Measurements from ENCODE around the gene BMP7. TPM values are rescaled to one million over a fixed set of nuclear protein-coding genes. Genes with fewer than 3 reads are reported as not detected.

BMP7 gene
- total RNA-seq, 1 donor from 2014 or later, result not detected

DNA sequence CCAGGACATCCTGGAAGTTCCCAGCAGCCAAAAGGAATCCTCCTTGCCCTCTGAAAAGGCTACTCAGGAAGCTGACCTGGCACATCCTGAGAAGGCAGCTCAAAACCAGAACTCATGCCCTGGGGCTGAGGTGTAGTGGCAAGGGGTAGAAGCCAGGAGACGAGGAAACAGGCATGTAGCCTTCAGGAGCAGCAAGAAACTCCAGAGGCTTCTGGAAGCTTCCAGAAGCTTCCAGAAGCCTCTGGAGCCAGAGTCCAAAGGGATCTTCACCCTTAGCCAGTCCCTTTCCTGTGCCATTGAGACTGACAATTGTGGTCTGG is 43.9 kb downstream of the BMP7 start:
- DNase-seq (ENCODE audit: low spot score), result no peak
- Mint-ChIP-seq H3K36me3 (ENCODE audit: low read depth) (no peaks in the 10 kb centered on the region), H3K9me3 (no peaks in the 10 kb centered on the region), H3K27me3 (ENCODE audit: low read depth) (no peaks in the 10 kb centered on the region), H3K27ac (no peak overlapping the region), H3K4me1 (ENCODE audit: low read depth) (no peaks in the 10 kb centered on the region), H3K4me3 (ENCODE audit: low read depth) (no peak overlapping the region)
- intact Hi-C loops (cut with micrococcal nuclease), result no loop called here

DNA sequence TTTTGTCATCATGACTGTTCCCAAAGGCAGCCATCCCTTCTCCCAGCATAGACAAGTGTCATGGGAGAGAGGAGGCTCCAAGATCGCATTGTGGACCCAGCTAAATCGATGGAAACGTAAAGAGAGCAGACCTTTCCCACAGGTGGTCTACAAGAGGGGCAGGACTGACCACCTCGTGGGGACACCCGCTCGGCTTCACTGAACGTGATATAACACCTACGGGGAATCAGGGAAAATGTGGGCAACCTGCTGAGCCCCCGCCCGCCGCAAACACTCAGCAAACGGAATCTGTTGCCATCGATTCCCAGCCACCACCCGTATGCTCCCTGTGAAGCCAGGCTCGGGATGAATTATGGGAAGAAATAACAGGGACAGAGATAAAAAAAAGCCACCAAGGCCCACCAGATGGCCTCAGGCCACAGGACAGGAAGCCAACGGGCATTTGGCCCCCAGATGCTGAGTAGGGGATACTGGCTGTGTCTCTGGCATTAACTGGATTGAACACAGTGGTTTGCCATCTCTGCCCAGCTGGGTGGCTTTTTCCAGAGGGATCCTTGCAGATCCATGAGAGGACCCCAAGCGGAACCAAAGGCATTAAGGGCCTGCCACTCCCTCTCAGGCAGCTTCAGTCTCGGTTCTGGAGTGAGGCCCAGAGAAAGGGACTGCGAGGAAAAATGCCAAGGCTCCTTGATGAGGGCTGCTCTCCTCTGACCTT is 44.4 kb downstream of the BMP7 start:
- no peak overlapping the region for H3K27ac Mint-ChIP-seq
- no peak overlapping the region for H3K4me3 Mint-ChIP-seq (ENCODE audit: low read depth)
- intact Hi-C loops (cut with micrococcal nuclease), result no loop called here
- H3K36me3 Mint-ChIP-seq (ENCODE audit: low read depth), result no peaks in the 10 kb centered on the region
- H3K27me3 Mint-ChIP-seq (ENCODE audit: low read depth), result no peaks in the 10 kb centered on the region
- no peak for DNase-seq (ENCODE audit: low spot score)
- no peaks in the 10 kb centered on the region for H3K4me1 Mint-ChIP-seq (ENCODE audit: low read depth)
- no peaks in the 10 kb centered on the region for H3K9me3 Mint-ChIP-seq

DNA sequence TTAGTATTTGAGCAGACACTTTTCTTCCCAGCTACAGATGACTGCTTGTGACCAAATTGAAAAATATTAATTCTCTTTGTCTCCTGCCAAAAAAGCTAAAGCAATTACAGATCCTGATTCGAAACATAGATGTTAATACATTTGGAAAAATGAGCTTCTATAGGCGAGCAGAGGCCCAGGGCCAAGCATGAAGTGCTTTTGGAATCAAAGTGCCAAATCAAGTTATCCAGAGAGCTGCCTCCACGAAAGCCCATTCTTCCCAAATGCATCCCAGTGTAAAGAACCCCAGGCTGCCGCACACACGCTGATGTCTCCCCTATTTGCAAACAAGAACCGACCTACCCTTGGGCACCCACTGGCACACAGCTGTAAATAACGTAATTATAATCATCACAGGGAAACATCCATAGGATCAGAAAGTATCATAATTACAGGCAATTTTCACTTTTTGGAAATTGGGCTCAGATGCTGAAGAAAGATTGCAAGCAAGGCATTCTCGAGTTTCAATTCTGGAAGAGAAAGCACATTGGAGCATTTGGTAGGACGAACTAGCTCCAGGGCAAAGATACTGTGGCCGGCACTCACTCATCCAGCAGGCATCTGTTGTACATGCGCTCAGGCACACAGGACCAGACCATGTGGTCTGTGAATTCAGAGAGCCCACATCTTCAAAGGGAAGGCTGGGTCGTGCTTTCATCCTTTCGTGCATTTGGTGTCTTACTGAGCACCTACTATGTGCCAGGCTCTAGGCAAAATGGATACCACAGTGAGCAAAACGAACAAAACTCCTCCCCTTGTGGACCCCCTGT is 45.9 kb downstream of the BMP7 start:
- Mint-ChIP-seq H3K27ac (no peak overlapping the region), H3K4me1 (ENCODE audit: low read depth) (no peaks in the 10 kb centered on the region), H3K9me3 (no peaks in the 10 kb centered on the region), H3K27me3 (ENCODE audit: low read depth) (no peaks in the 10 kb centered on the region), H3K36me3 (ENCODE audit: low read depth) (no peaks in the 10 kb centered on the region), H3K4me3 (ENCODE audit: low read depth) (no peak overlapping the region)
- DNase-seq (ENCODE audit: low spot score), result no peak
- intact Hi-C loops (cut with micrococcal nuclease), result no loop called here

DNA sequence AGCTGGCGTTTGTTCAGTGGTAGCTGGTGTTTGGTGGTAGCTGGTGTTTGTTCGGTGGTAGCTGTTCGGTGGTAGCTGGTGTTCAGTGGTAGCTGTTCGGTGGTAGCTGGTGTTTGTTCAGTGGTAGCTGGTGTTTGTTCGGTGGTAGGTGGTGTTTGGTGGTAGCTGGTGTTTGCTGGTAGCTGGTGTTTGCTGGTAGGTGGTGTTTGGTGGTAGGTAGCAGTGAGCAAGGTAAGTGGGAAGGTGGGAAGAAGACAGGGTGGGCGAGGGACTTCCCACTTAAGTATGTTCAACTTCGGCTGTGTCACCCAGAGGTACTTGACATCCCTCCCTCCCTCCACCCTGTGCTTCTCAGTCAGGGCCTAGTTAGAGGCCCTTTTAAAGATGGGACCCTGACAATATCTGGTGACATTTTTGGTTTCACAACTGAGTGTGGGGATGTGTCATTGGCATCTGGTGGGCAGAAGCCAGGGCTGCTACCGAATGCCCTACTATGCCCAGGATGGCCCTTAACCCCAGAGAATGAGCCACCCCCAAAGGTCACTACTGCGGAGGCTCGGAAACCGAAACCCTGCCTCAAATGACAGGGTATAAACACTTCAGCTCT is 47.3 kb downstream of the BMP7 start:
- H3K27me3 Mint-ChIP-seq (ENCODE audit: low read depth), result no peaks in the 10 kb centered on the region
- no peak for DNase-seq (ENCODE audit: low spot score)
- no peak overlapping the region for H3K27ac Mint-ChIP-seq
- no peaks in the 10 kb centered on the region for H3K4me1 Mint-ChIP-seq (ENCODE audit: low read depth)
- no peaks in the 10 kb centered on the region for H3K9me3 Mint-ChIP-seq
- intact Hi-C loops (cut with micrococcal nuclease), result no loop called here
- no peaks in the 10 kb centered on the region for H3K36me3 Mint-ChIP-seq (ENCODE audit: low read depth)
- no peak overlapping the region for H3K4me3 Mint-ChIP-seq (ENCODE audit: low read depth)

DNA sequence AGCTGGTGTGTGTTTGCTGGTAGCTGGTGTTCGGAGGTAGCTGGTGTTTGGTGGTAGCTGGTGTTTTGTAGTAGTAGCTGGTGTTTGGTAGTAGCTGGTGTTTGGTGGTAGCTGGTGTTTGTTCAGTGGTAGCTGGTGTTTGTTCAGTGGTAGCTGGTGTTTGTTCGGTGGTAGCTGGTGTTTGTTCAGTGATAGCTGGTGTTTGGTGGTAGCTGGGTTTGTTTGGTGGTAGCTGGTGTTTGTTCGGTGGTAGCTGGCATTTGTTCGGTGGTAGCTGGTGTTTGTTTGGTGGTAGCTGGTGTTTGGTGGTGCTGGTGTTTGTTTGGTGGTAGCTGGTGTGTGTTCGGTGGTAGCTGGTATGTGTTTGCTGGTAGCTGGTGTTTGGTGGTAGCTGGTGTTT is 48.0 kb downstream of the BMP7 start:
- DNase-seq (ENCODE audit: low spot score), result no peak
- intact Hi-C loops (cut with micrococcal nuclease), result no loop called here
- Mint-ChIP-seq H3K36me3 (ENCODE audit: low read depth) (no peaks in the 10 kb centered on the region), H3K4me1 (ENCODE audit: low read depth) (no peaks in the 10 kb centered on the region), H3K4me3 (ENCODE audit: low read depth) (no peak overlapping the region), H3K27me3 (ENCODE audit: low read depth) (no peaks in the 10 kb centered on the region), H3K27ac (no peak overlapping the region), H3K9me3 (no peaks in the 10 kb centered on the region)

DNA sequence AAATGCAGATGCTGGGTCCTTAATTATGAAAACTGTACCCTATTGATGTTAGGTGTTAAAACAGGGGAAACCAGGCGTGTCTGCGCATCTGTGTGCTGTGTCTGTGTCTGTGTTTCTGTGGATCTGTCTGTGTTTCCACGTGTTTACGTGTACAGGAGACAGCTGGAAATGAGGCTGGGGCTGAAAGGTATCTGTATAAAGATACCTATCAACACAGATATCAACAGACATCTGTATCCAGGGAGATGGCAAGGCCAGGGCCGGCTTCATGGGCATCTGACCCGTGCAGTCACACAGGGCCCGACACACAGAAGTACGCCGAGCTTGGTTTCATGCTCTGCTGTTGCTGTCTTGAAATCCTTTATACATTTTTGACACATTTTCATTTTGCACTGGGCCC is 48.6 kb downstream of the BMP7 start:
- H3K9me3 Mint-ChIP-seq, result no peaks in the 10 kb centered on the region
- no peak for DNase-seq (ENCODE audit: low spot score)
- no peak overlapping the region for H3K4me3 Mint-ChIP-seq (ENCODE audit: low read depth)
- no peaks in the 10 kb centered on the region for H3K27me3 Mint-ChIP-seq (ENCODE audit: low read depth)
- no peaks in the 10 kb centered on the region for H3K4me1 Mint-ChIP-seq (ENCODE audit: low read depth)
- no peaks in the 10 kb centered on the region for H3K36me3 Mint-ChIP-seq (ENCODE audit: low read depth)
- no peak overlapping the region for H3K27ac Mint-ChIP-seq
- intact Hi-C loops (cut with micrococcal nuclease), result no loop called here

DNA sequence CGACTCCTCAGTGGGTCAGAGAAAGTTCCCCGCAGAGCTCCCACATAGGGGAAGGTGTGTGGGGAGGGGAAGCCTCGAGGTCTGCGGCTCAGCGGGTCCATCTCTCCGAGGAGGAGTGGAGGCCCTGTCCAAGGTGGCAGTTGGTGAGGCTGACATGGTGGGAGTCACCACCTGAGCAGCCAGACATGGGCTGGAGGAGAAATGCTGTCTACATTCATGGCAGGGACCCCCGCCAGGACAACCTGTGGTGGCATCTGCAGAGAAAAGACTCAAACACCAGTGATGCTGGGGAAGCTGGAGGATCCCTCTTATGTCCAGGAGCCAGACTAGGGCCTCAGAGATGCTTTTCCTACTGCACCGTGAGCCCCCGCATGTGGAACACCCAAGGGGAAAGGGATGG is 49.8 kb downstream of the BMP7 start:
- Mint-ChIP-seq H3K9me3 (no peaks in the 10 kb centered on the region), H3K27ac (no peak overlapping the region), H3K36me3 (ENCODE audit: low read depth) (no peaks in the 10 kb centered on the region), H3K27me3 (ENCODE audit: low read depth) (peaks cover 4% of the 10 kb centered on the region), H3K4me3 (ENCODE audit: low read depth) (no peak overlapping the region), H3K4me1 (ENCODE audit: low read depth) (no peaks in the 10 kb centered on the region)
- intact Hi-C loops (cut with micrococcal nuclease), result no loop called here
- DNase-seq (ENCODE audit: low spot score), result no peak

DNA sequence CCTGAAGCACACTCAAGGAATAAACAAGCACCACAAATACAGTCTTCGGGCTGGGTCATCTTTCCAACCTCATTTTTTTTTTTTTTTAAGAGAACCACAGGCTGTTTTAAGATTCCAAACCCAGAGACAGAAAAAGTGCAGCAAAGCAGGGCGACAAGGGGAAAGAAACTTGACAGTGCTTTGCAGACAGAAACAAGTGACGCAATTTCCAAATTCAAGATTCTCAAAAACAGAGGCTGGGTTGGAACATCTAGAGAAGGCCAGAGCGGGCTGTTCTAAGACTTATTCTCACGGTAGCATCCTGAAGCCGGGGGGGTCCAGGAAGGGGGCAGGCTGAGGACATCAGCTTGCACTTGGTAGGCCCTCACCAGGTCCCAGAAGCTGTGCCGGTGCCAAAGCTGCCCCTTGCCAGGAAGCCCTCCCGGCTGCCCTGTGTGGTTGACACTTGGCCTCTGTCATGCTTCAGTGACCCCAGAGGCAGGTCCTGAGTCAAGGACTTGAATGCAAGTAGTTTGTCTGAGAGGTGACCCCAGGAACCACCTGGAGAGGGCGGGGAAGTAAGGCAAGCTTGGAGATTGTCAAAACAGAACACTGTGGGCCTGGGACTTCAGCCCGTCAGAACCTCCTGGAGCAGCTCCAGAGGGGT is 50.5 kb downstream of the BMP7 start:
- Mint-ChIP-seq H3K4me1 (ENCODE audit: low read depth) (no peaks in the 10 kb centered on the region), H3K27me3 (ENCODE audit: low read depth) (peaks cover 4% of the 10 kb centered on the region), H3K9me3 (no peaks in the 10 kb centered on the region), H3K27ac (no peak overlapping the region), H3K4me3 (ENCODE audit: low read depth) (no peak overlapping the region), H3K36me3 (ENCODE audit: low read depth) (no peaks in the 10 kb centered on the region)
- intact Hi-C loops (cut with micrococcal nuclease), result no loop called here
- DNase-seq (ENCODE audit: low spot score), result no peak

DNA sequence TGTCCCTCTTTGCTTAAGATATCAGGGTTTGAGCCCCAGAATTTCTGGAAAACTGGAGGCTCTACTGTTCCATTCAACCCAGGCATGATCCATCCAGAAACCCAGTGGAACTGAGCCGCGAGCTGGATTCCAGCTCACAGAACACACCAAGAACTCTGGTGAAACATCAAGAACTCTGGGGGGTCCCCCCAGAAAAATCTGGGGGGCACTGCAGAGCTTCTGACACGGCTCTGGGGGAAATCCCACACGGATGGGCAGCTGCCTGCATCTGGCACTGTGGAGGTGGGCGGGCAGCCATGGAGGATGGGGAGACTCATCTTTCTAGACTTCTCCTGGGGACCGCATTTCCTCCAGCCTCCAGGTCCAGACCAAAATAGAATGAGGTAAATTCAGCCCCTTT is 51.0 kb downstream of the BMP7 start:
- Mint-ChIP-seq H3K27ac (no peak overlapping the region), H3K27me3 (ENCODE audit: low read depth) (peaks cover 4% of the 10 kb centered on the region), H3K36me3 (ENCODE audit: low read depth) (no peaks in the 10 kb centered on the region), H3K9me3 (no peaks in the 10 kb centered on the region), H3K4me1 (ENCODE audit: low read depth) (no peaks in the 10 kb centered on the region), H3K4me3 (ENCODE audit: low read depth) (no peak overlapping the region)
- intact Hi-C loops (cut with micrococcal nuclease), result no loop called here
- no peak for DNase-seq (ENCODE audit: low spot score)

DNA sequence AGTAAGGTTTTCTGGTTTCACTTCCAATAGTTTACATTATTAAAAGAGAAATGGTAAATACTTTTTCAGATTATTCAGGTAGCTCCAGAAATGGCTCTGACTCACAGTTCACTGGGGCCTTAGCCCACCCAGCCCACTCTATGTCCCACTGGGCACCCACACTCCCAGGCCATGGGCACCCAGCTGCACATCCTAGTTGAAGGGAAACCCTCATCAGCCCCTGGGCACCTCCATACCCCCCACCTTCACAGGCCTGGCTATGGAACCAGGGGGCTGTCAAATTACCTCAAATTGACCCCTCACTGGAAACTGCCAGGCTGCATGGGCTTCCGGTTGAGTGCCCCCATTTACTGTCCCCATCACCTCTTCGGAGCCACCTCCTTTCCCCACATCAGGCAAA is 51.5 kb downstream of the BMP7 start:
- H3K27ac Mint-ChIP-seq, result no peak overlapping the region
- H3K36me3 Mint-ChIP-seq (ENCODE audit: low read depth), result no peaks in the 10 kb centered on the region
- H3K4me3 Mint-ChIP-seq (ENCODE audit: low read depth), result no peak overlapping the region
- no peaks in the 10 kb centered on the region for H3K4me1 Mint-ChIP-seq (ENCODE audit: low read depth)
- no peak for DNase-seq (ENCODE audit: low spot score)
- peaks cover 4% of the 10 kb centered on the region for H3K27me3 Mint-ChIP-seq (ENCODE audit: low read depth)
- H3K9me3 Mint-ChIP-seq, result no peaks in the 10 kb centered on the region
- intact Hi-C loops (cut with micrococcal nuclease), result no loop called here

DNA sequence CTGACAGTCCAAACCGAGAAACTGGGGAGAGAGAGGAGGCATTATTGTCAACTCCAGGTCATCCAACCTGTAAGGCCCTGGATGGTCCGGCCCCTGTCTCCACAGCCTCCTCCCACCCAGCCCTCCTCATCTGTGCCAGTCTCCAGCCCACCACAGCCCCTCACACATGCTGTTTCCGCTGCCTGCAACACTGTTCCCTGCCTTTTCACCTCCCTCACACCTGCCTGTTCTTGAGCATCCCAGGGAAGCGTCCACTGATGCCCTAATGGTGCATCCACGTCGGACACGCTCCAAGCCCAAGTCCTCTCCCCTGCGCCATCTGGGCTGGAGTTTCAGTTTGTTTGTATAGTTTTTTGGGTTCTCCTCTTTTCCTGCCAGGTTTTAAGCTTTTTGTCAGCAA is 52.0 kb downstream of the BMP7 start:
- H3K36me3 Mint-ChIP-seq (ENCODE audit: low read depth), result no peaks in the 10 kb centered on the region
- no peak overlapping the region for H3K4me3 Mint-ChIP-seq (ENCODE audit: low read depth)
- no peaks in the 10 kb centered on the region for H3K4me1 Mint-ChIP-seq (ENCODE audit: low read depth)
- no peaks in the 10 kb centered on the region for H3K9me3 Mint-ChIP-seq
- DNase-seq (ENCODE audit: low spot score), result no peak
- H3K27me3 Mint-ChIP-seq (ENCODE audit: low read depth), result peaks cover 4% of the 10 kb centered on the region
- H3K27ac Mint-ChIP-seq, result no peak overlapping the region
- intact Hi-C loops (cut with micrococcal nuclease), result no loop called here

DNA sequence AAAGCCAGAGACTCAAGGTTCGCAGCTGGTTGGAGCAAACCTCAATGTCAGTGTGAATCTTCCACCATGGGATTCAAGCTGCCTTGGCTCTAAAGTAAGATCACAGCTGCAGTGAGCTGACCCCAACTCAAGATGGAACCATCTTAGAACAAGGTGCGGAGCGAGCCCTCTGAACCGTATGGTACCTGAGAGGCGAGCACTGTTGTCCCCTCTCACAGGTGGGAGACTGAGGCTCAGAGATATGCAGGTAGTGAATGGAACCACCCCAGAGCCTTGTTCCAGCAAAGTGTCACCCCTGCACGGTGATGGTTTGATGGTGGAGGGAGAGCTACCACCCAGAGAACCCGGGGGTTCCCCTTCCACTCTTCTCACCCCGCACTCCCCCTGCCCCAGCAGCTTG is 52.5 kb downstream of the BMP7 start:
- intact Hi-C loops (cut with micrococcal nuclease), result no loop called here
- H3K27ac Mint-ChIP-seq, result no peak overlapping the region
- H3K27me3 Mint-ChIP-seq (ENCODE audit: low read depth), result peaks cover 4% of the 10 kb centered on the region
- H3K4me3 Mint-ChIP-seq (ENCODE audit: low read depth), result no peak overlapping the region
- no peaks in the 10 kb centered on the region for H3K36me3 Mint-ChIP-seq (ENCODE audit: low read depth)
- no peaks in the 10 kb centered on the region for H3K9me3 Mint-ChIP-seq
- no peaks in the 10 kb centered on the region for H3K4me1 Mint-ChIP-seq (ENCODE audit: low read depth)
- no peak for DNase-seq (ENCODE audit: low spot score)

DNA sequence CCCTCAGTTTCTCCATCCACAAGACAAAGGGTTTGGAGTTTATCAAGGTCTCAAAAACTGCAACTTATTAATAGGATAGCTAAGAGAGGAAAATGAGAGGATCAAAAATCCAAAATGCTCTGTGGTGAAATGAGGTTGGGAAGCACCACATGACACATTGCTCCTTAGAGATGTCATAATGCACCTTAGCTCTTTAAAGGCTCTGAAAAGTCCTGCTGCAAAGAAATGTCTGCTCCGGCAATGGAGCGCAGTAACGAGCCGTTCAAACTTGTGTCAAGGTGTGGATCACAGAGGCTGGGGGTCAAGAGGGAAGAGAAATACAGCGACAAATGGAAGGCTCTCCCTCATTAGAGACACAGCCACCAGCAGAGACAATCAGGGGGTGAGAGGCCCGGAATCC is 53.1 kb downstream of the BMP7 start:
- peaks cover 1% of the 10 kb centered on the region for H3K4me1 Mint-ChIP-seq (ENCODE audit: low read depth)
- no peaks in the 10 kb centered on the region for H3K9me3 Mint-ChIP-seq
- no peak overlapping the region for H3K27ac Mint-ChIP-seq
- H3K36me3 Mint-ChIP-seq (ENCODE audit: low read depth), result no peaks in the 10 kb centered on the region
- peaks cover 4% of the 10 kb centered on the region for H3K27me3 Mint-ChIP-seq (ENCODE audit: low read depth)
- no peak for DNase-seq (ENCODE audit: low spot score)
- no peak overlapping the region for H3K4me3 Mint-ChIP-seq (ENCODE audit: low read depth)
- intact Hi-C loops (cut with micrococcal nuclease), result no loop called here

All from activated T-helper 2 cell treated with anti-CD3 and anti-CD28 coated beads, Interferon-gamma antibody, Interleukin-2, Interleukin-4, amounts not matched to agents 10 μg/mL and 5 μg/mL and 100 μg/mL, durations not matched to agents 14 hours and 24 hours and 36 hours (primary cell).